BJ (cell line): ENCODE measurements around the gene OFD1. TPM values are rescaled to one million over a fixed set of nuclear protein-coding genes. Genes with fewer than 3 reads are reported as not detected.

ENCODE experiments used
- CTCF ChIA-PET: fragments of 350-600 bp; formaldehyde crosslinking; extraction: SDS; loops from one replicate; lab custom pipeline; 2021; ENCODE audit warnings: antibody characterized with exemption, inconsistent platforms; lab: Yijun Ruan, JAX
- POLR2A ChIA-PET: fragments of 300-600 bp; sonication (Branson Sonifier 250); formaldehyde crosslinking; extraction: SDS; loops from one replicate; lab custom pipeline; 2021; ENCODE audit warnings: antibody characterized with exemption; lab: Charles Lee
- DNase-seq: peaks from one replicate; pipeline ENCODE4 v3.0.0-alpha.2; 2011; ENCODE audit warnings: low read depth
- H3K27me3 ChIP-seq: 2 replicates; pipeline ENCODE4 v1.6.0; 2011; ENCODE audit warnings: low read length; ENCODE audit not compliant: control insufficient read depth, insufficient read depth
- H3K36me3 ChIP-seq: 2 replicates; pipeline ENCODE4 v1.5.1; 2011; ENCODE audit warnings: low read length; ENCODE audit not compliant: control insufficient read depth, insufficient read depth
- H3K4me3 ChIP-seq: 2 replicates; pipeline ENCODE4 v1.5.1; 2011; ENCODE audit warnings: low read depth, mild to moderate bottlenecking, control low read depth, low read length
- CTCF ChIP-seq: IDR thresholded peaks from 2 replicates; pipeline ENCODE4 v1.5.1; 2011; ENCODE audit warnings: low read depth, mild to moderate bottlenecking, control low read depth, inconsistent platforms, low read length, moderate library complexity; ENCODE audit not compliant: insufficient read depth
- polyA minus RNA-seq: library from RNA; depleted of rRNA, polyadenylated mRNA; stranded (reverse); fragments of >200 nt; gene quantifications from 2 replicates; pipeline ENCODE4 v1.2.3, GENCODE V29; 2011; rRNA and poly(A)+ RNA removed
- polyA plus RNA-seq: library from polyadenylated mRNA; depleted of rRNA; stranded (reverse); fragments of >200 nt; gene quantifications from 2 replicates; pipeline ENCODE4 v1.2.3, GENCODE V29; 2011; rRNA removed

Gene OFD1
- polyA plus RNA-seq (4.9 and 6.6 TPM in 2 replicates), polyA minus RNA-seq (4.8 and 5.5 TPM in 2 replicates)

GRCh38 chrX:13734278-13735172 is at the start of gene OFD1, which contains the start of gene TRAPPC2:
Gene OFD1 (plus strand): TSS chrX:13734748. CDS start chrX:13735072, 324 bp downstream.
Gene TRAPPC2 (minus strand): TSS chrX:13734620. CDS start chrX:13719963, 14,657 bp downstream.
- no peaks in the 10 kb centered on the region for H3K27me3 ChIP-seq
- H3K36me3 ChIP-seq = no peaks in the 10 kb centered on the region; the same call in 1 of the 2 replicates
- peak within 1 kb of the TSS; percentile 66 for H3K4me3 ChIP-seq
- peak; percentile 55 for DNase-seq
- no peak for TF ChIP-seq CTCF
- ChIA-PET CTCF (no interaction called here), POLR2A (no interaction called here)

- TF ChIP-seq CTCF = no peak
- no peak overlapping the region for H3K4me3 ChIP-seq
- CTCF ChIA-PET = no interaction called here
- DNase-seq = no peak
- H3K27me3 ChIP-seq = no peaks in the 10 kb centered on the region
- POLR2A ChIA-PET = interaction anchor here (0.7 kb wide), 1 partner anchor 31 kb away, joined by 5 read pairs; no protein-coding TSS in a partner anchor
- H3K36me3 ChIP-seq = no peaks in the 10 kb centered on the region
Observed at GRCh38 chrX:13685126-13685763, 49.3 kb upstream of the OFD1 start.

- no peak for DNase-seq
- no peaks in the 10 kb centered on the region for H3K36me3 ChIP-seq
- POLR2A ChIA-PET = no interaction called here
- no peak overlapping the region for H3K4me3 ChIP-seq
- H3K27me3 ChIP-seq = no peaks in the 10 kb centered on the region
- TF ChIP-seq CTCF = no peak
- CTCF ChIA-PET = no interaction called here
Observed at GRCh38 chrX:13687203-13687602, 47.3 kb upstream of the OFD1 start.

- ChIA-PET POLR2A (no interaction called here), CTCF (no interaction called here)
- Histone ChIP-seq H3K4me3 (peak overlapping the region; percentile 76), H3K36me3 (peaks cover 2% of the 10 kb centered on the region; the same call in 1 of the 2 replicates), H3K27me3 (no peaks in the 10 kb centered on the region)
- DNase-seq = no peak
- TF ChIP-seq CTCF = no peak
Observed at GRCh38 chrX:13688384-13688957, 46.1 kb upstream of the OFD1 start.
